IPS-18c (cell line): ENCODE results near the gene LONRF3.
"Not testable (repeated sequence)": the region's sequence is repeated elsewhere in the genome, so short reads cannot be mapped to it uniquely, and the experiment has no call there.

Source experiments
- H3K4me3 ChIP-seq: 2 replicates; pipeline ENCODE4 v1.7.0; 2013; ENCODE audit warnings: low read depth, mild to moderate bottlenecking, low read length, moderate library complexity; ENCODE audit not compliant: insufficient read depth
- H3K9me3 ChIP-seq: one replicate; pipeline ENCODE4 v1.6.1; 2013; ENCODE audit warnings: mild to moderate bottlenecking, low read length, moderate library complexity; ENCODE audit not compliant: control insufficient read depth, insufficient read depth

The LONRF3 gene

DNA sequence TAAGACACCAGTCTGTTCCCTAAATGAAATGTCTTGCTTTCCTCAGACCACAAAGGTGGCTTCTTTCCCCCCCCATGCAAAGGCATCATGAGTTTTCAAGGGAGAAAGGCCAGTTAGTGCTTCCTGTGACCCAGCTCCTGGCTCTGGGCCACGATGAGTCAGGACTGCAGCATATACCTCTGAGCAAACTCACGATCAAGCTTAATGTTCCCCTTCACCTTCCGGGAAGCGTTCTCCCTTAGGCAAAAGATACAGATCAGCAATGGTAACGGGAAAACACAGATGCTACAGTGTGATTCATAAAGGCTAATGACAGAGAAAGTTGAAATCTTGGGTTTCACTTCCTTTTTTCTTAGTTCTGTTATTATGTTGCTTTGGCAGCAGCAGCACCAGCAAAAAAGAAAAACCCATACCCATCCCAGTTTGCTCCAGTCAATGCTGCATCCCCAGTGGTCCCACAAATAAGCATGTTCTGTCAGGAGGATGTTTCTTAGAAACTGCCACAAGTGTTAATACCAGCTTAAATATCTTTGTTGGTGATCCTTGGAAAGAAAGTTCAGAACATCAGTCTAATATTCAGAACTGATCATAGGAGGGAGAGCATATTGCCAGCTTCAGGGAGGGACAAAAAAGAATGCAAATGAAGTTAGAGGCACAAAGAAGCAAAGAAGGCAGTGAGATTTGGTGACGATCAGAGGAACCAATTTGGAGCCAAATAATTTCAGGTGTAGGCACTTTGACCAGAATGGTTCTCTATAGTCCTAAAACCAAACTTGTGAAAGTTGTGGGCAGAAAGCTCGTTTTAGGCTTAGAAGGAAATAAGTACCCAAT is 41.2 kb downstream of the LONRF3 start:
- Histone ChIP-seq H3K4me3 (no peak overlapping the region; the same call in 1 of the 2 replicates), H3K9me3 (peaks cover 12% of the 10 kb centered on the region)

DNA sequence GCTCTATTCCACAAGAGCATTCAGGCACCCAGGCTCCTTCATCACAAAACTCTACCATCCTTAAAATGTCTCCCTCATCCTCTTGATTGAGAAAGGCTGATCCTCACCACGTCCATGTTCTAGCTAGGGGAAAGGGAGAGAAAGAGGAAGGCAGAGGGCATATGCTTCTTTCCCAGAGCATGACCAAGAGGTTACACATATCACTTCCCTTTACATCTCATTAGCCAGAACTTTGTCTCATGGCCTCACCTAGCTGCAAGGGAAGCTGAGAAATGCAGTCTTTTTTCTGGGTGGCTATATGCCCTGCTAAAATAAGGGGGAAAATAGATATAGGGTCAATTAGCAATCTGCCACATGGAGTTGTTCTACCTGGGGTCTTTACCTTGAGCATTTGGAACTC is 42.7 kb downstream of the LONRF3 start:
- Histone ChIP-seq H3K9me3 (peaks cover 12% of the 10 kb centered on the region), H3K4me3 (no peak overlapping the region)

DNA sequence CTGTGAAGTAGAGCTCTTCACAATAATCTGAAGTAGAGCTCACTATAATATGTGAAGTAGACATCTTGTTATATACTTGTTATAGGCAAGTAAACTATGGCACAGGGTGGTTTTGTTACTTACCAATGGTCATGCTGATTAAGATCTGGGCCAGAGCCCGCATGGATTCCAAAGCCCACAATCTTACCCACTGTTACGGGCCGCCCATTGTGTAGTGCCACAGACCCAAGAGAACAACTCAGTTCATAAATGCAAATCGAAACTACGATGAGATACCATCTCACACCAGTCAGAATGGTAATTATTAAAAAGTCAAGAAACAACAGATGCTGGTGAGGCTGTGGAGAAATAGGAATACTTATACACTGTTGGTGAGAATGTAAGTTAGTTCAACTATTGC is 51.5 kb downstream of the LONRF3 start:
- Histone ChIP-seq H3K4me3 (no peak overlapping the region), H3K9me3 (peaks cover 5% of the 10 kb centered on the region)

DNA sequence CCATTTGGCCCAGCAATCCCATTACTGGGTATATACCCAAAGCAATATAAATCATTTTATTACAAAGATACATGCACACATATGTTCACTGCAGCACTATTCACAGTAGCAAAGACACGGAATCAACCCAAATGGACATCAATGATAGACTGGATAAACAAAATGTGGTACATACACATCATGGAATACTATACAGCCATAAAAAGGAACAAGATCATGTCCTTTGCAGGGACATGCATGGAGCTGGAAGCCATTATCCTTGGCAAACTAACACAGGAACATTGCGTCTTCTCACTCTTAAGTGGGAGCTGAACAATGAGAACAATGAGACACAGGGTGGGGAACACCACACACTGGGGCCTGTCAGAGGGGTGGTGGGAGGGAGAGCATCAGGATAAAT is 51.9 kb downstream of the LONRF3 start:
- not testable (repeated sequence) for H3K4me3 ChIP-seq, H3K9me3 ChIP-seq

DNA sequence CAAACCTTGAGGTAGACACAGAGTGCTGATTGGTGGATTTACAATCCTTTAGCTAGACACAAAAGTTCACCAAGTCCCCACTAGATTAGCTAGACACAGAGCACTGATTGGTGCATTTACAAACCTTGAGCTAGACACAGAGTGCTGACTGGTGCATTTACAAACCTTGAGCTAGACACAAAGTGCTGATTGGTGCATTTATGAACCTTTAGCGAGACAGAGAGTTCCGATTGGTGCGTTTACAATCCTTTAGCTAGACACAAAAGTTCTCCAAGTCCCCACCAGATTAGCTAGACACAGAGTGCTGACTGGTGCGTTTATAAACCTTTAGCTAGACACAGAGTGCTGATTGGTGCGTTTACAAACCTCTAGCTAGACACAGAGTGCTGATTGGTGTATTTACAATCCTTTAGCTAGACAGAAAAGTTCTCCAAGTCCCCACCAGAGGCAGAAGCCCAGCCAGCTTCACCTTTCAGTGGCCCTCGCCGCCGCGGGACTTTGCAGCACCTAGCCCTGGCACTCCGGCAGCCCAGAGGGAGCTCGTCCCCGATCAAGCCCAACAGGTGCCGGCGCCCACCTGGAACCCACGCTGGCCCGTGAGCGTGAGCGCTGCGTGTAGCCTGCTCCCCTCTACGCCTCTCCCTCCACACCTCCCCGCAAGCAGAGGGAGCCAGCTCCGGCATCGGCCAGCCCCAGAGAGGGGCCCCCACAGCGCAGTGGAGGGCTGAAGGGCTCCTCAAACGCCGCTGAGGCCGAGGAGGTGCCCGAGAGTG is 53.7 kb downstream of the LONRF3 start:
- H3K4me3 ChIP-seq, H3K9me3 ChIP-seq: not testable (repeated sequence)

DNA sequence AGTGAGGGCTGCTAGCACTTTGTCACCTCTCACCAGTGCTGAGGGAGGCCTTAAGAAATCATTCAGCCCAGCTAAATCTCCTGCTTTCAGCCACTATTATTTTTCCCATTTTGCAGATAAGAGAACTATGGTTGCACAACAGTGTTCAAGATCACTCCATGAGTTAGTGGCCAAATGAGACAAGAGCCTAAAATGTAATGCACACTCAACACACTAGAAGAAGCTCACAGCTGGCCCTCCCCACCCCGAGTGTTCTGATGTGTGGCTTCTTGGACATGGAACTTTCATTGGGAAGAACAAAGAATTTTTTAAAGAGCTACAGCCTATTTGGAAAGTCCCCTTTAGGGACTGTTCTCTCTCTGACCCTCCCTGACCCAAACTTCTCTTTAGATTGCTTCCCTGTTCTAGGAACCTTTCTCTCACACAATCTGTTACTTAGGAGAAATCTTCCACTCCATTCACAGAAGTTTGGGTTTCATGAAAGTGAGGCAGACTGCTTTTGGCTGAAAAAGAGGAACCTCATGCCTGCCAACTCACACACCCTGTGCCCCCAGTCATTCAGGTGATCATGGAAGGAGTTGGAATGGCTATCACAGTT is 54.4 kb downstream of the LONRF3 start:
- Histone ChIP-seq H3K4me3 (no peak overlapping the region), H3K9me3 (peaks cover 3% of the 10 kb centered on the region)

DNA sequence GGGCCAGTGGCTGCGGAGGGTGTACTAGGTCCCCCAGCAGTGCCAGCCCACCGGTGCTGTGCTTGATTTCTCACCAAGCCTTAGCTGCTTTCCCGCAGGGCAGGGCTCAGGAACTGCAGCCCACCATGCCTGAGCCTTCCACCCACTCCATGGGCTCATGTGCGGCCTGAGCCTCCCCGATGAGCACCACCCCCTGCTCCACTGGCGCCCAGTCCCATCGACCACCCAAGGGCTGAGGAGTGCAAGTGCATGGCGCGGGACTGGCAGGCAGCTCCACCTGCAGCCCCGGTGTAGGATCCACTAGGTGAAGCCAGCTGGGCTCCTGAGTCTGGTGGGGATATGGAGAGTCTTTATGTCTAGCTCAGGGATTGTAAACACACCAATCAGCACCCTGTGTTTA is 55.2 kb downstream of the LONRF3 start:
- not testable (repeated sequence) for H3K4me3 ChIP-seq, H3K9me3 ChIP-seq

DNA sequence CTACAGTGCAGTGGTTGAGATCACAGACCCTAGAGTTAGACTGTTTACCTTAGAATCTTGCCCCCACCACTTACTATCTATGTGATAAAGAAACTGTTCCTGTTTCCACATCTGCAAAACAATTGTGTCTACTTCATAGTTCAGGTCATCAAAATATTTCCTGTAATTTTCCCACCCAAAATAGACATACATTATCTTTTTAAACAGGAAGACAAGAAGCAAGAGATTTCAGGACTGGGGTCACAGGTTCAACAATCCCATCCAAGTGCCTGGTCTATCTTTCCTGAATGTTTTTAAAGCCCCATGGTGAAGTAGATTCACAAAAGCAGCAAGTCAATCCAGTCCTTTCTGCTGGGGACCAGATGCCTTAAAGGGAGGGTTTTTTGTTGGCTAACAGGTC is 56.6 kb downstream of the LONRF3 start:
- peaks cover 5% of the 10 kb centered on the region for H3K9me3 ChIP-seq
- H3K4me3 ChIP-seq = no peak overlapping the region

DNA sequence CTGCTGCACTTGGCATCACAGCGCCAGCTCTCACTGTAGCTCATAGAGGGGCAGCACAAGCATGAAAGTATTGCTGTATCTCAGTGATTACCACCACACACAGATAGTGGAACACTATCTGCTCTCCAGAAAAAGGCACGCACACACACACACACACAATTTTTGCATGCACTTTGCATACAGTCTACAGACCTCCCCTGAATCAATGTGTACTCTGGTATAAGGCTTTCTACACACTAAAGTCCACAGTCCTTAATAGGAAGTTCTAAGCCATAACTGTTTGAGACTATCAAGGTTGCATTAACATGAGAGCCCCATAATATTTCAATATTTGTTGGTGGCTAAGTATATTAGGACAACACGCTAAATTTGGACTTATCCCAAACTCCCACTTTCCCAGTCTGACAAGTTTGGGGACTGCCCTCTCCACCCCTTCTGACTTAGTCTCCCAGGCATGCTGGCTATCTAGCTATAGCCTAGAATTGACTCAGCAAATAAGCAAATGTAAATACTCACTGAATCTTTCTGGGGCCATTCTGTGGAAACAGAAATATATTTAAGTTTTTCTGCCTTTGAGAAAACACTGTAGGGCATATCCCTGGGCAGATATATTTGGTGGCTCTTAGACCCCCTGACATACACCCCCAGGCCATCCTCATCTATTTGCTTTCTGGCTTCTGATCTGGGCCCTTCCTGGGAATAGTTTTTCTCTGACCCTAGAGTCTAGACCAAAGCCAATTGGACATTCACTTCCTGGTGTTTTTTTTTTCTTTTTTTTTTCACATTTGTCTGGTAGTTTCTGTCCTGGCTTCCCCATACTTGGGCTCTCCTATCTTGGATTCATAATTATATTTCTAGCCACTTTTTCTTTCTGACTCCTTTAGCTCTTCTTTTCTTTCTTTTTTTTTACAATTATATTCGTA is 62.0 kb downstream of the LONRF3 start:
- Histone ChIP-seq H3K4me3 (no peak overlapping the region), H3K9me3 (peaks cover 2% of the 10 kb centered on the region)

DNA sequence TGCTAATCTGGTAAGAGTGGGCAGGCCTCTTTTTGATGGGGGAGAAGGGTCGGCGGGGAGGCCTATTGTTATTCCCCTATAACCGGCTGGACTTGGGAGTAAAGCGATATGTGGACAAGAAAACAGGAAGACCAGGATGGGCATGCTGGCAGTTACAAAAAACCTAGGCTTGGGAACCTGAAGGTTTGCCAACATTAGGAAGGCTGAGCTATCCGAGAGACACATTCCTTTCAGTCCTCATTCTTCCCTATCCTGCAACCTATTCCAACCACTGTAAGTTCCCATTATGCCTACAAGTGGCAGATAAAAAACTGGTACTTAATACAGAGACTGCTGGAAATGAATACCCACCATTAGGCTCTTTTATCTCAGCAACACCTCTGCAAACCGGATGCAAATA is 66.0 kb downstream of the LONRF3 start:
- Histone ChIP-seq H3K4me3 (no peak overlapping the region), H3K9me3 (no peaks in the 10 kb centered on the region)

DNA sequence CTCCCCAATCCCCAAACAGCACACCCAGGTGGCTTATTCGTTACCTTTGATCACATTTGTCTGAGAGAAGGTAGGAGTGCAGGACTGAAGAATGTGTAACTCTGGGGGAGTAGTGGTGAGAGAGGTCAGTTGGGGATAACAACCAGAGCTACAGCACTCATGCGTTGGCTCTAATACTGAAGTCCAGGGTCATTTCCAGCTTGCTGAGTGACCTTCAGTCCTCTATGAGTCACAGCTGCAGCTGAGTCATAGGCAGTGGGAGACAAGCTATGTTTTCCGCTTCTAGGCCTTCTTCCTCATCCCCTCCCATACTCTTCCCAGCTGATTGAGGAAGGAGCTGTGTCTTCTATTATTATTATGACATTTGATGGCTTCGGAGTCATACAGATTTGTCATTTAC is 66.8 kb downstream of the LONRF3 start:
- Histone ChIP-seq H3K9me3 (no peaks in the 10 kb centered on the region), H3K4me3 (no peak overlapping the region)

DNA sequence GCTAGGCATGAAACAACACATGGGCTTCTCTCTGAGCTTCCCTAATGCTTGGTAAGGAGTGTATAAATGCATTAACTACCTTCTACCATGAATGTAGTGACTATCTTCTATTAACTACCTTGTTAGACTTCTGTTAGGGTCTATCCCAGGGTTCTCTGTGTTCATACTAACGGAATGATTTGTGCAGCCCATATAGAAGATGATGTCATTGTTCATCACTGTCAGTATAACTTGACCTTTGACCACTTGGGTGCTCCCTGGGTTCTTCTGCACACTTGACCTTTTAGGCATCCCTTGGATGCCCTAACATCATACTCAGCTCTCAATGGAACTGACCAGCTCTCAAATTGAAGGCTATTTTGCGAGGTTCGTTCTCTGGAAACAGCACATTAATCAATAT is 67.6 kb downstream of the LONRF3 start:
- no peak overlapping the region for H3K4me3 ChIP-seq

DNA sequence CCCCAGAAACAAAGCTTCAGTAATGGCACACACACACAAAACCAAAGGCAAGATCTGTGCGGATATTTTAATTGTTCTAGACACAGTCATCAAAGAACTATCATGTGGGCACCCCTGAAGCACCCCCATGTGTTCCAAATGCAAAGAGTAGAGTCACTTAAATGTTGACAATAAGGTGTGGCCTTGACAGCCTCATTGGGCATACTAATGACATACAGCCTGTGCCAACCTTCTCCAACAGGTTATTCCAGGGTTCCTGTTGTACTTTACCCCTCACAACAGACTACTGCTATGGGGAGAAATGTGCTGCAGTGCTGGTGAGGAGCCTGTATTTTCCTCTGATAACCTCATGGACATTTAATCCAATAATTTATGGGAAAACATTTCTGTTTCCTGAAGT is 68.6 kb downstream of the LONRF3 start:
- no peak overlapping the region for H3K4me3 ChIP-seq
- H3K9me3 ChIP-seq = no peaks in the 10 kb centered on the region

More for the DNA sequence above, 67.6 kb downstream of the LONRF3 start:
- no peaks in the 10 kb centered on the region for H3K9me3 ChIP-seq

DNA sequence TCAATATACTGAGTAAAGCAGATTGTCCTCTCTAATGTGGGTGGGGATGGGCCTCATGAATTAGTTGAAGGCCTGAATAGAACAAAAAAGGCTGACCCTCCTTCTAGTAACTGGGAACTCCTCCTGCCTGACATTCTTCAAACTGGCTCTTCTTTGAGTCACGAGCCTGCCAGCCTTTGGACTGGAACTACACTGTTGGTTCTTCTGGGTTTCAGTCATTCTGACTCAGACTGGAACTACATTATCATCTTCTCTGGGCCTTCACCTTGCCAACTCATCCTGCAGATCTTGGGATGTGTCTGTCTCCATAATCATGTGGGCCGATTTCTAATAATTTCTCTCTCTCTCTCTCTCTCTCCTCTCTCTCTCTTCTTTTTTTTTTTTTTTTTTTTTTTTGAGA is 71.5 kb downstream of the LONRF3 start:
- H3K9me3 ChIP-seq = no peaks in the 10 kb centered on the region
- H3K4me3 ChIP-seq = no peak overlapping the region

DNA sequence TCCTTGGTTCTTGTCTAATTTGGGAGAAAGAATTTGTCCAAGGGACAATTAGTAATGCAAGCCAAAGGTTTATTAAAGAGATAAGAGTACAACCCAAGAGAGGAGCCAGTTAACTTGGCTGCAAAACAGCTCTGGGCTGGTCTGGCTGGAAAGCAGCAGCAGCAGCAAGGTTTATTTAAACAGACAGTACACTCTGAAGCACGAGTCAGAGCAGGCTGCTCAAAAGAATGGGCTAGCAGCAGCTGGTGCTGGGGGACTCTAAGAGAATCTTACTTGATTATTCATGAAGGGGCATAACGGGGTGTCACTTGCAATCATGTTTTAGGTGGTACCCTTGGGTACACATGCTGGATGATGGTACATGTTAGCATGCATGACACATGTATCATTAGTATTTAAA is 81.3 kb downstream of the LONRF3 start:
- no peaks in the 10 kb centered on the region for H3K9me3 ChIP-seq
- H3K4me3 ChIP-seq = no peak overlapping the region

DNA sequence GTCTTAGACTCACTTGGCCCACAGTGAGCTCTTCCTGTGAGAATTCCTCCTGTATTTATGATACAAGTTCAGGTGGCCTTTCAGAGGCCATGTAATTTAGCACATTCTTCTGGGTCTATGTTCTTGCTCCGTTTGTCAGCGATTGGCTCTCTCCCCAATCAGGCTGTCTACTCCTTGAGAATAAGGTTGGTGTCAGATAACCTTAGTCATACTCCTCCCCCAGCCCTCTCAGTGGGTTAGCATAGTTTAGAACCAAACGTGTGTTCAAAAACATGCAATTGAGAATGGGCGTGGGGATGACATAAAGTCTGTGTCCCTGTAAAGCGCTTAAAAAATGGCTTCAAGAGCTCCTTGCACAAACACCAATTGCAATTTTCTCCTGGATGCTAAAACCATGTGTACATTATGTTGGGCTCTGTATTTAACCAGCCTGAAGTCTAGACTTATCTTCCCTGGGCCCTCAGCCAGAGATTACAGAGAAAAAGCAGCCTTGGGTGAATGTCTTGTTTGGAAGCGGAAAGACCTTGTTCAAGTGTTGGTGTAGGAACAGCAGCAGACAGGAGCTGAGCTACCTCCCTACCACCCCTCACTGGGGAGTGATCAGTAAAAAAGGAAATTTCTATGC is 88.4 kb downstream of the LONRF3 start:
- H3K4me3 ChIP-seq = no peak overlapping the region
- peaks cover 2% of the 10 kb centered on the region for H3K9me3 ChIP-seq

DNA sequence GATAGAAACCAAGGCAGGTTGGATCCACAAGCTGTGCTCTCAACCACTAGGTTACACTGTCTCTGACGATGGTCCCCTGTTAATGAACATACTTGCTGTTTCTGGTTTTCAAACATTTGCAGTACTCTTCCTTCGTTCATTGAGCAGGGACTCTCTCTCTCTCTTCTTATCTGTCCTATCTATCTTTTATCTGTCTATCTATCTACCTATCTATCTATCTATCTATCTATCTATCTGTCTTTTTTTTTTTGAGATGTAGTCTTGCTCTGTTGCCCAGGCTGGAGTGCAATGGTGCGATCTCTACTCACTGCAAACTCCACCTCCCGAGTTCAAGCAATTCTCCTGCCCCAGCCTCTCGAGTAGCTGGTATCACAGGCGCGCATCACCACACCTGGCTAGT is 89.0 kb downstream of the LONRF3 start:
- no peak overlapping the region for H3K4me3 ChIP-seq
- peaks cover 2% of the 10 kb centered on the region for H3K9me3 ChIP-seq
